ENCODE results near the gene ZEB1.

Gene ZEB1

GRCh38 chr10:31522820-31523219 is 203.8 kb downstream of the ZEB1 start:
- H4K91ac ChIP-seq (ENCODE audit: low read depth, low read length, poor library complexity): no peak overlapping the region
- no peaks in the 10 kb centered on the region for H3K79me1 ChIP-seq (ENCODE audit: low read depth, low read length)
- no peak for DNase-seq (ENCODE audit: low spot score)
- H2BK5ac ChIP-seq (ENCODE audit: low read length): no peak overlapping the region
- H2BK15ac ChIP-seq (ENCODE audit: low read length): no peak overlapping the region
- H3K4me2 ChIP-seq (ENCODE audit: insufficient read depth, low read length, poor library complexity, severe bottlenecking): no peak overlapping the region
- no CpG with 5 or more reads among the region's 4 CpGs for WGBS, 2 donors (ENCODE audit: extremely low coverage in 2 of 2, insufficient read length in 2 of 2, insufficient replicate concordance in 1 of 2)
- H3K4ac ChIP-seq (ENCODE audit: low read length): no peak overlapping the region
- no peak overlapping the region for H2BK120ac ChIP-seq (ENCODE audit: low read depth, low read length)
- no peak overlapping the region for H3K23ac ChIP-seq (ENCODE audit: low read depth, low read length, poor library complexity)
- no peak overlapping the region for H3K14ac ChIP-seq (ENCODE audit: low read length)
- H3K27ac ChIP-seq (replicated peaks; ENCODE audit: low read length): no peak overlapping the region
- peaks cover 23 to 78% of the 10 kb centered on the region in 2 donors for H3K36me3 ChIP-seq (replicated peaks in 1 of 2; ENCODE audit: control insufficient read depth in 2 of 2, insufficient read depth in 2 of 2, low read length in 2 of 2)
- H3K4me3 ChIP-seq (ENCODE audit: low read length in 2 of 2): no peak overlapping the region
- H2BK12ac ChIP-seq (ENCODE audit: low read length): no peak overlapping the region
- no peak overlapping the region for H3K18ac ChIP-seq (ENCODE audit: low read length)
- H2AFZ ChIP-seq (ENCODE audit: low read length): no peak overlapping the region
- no peak overlapping the region for H3K9ac ChIP-seq (ENCODE audit: low read depth, low read length, poor library complexity)
- H3K4me1 ChIP-seq (ENCODE audit: control insufficient read depth in 2 of 2, insufficient read depth in 1 of 2, low read depth in 1 of 2, low read length in 2 of 2): no peaks in the 10 kb centered on the region
- no peak overlapping the region for H2AK5ac ChIP-seq (ENCODE audit: low read depth, low read length)
- no peaks in the 10 kb centered on the region for H3K9me3 ChIP-seq (replicated peaks in 1 of 2; ENCODE audit: control insufficient read depth in 2 of 2, insufficient read depth in 1 of 2, low read depth in 1 of 2, low read length in 2 of 2)
- no peaks in the 10 kb centered on the region for H3K27me3 ChIP-seq (ENCODE audit: control insufficient read depth in 3 of 3, insufficient read depth in 3 of 3, low read depth in 1 of 3, low read length in 3 of 3)
- no peak overlapping the region for H4K8ac ChIP-seq (ENCODE audit: low read depth, low read length)

DNA sequence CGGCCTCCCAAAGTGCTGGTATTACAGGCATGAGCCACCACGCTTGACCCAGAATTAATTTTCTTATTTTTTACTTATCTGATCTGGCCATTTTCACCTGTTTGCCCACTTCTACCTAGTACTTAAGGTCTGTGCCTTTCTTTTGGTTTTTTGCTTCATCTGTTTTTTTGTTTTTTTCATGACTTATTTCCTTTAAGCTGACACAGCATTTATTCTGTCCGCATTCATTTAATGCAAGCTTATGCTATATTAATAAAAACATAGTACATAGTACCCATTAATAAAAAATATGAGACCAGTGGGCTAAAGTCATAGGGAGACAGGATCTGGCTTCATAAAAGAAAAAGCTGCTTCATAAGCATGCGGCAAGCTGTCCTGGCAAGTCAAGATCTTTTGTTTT is 205.4 kb downstream of the ZEB1 start:
- H4K91ac ChIP-seq (ENCODE audit: low read depth, low read length, poor library complexity): no peak overlapping the region
- H3K4me2 ChIP-seq (ENCODE audit: insufficient read depth, low read length, poor library complexity, severe bottlenecking): no peak overlapping the region
- H2AK5ac ChIP-seq (ENCODE audit: low read depth, low read length): no peak overlapping the region
- H3K23ac ChIP-seq (ENCODE audit: low read depth, low read length, poor library complexity): no peak overlapping the region
- no CpG with 5 or more reads among the region's 4 CpGs for WGBS, 2 donors (ENCODE audit: extremely low coverage in 2 of 2, insufficient read length in 2 of 2, insufficient replicate concordance in 1 of 2)
- H3K18ac ChIP-seq (ENCODE audit: low read length): no peak overlapping the region
- no peaks in the 10 kb centered on the region for H3K9me3 ChIP-seq (replicated peaks in 1 of 2; ENCODE audit: control insufficient read depth in 2 of 2, insufficient read depth in 1 of 2, low read depth in 1 of 2, low read length in 2 of 2)
- no peaks in the 10 kb centered on the region for H3K27me3 ChIP-seq (ENCODE audit: control insufficient read depth in 3 of 3, insufficient read depth in 3 of 3, low read depth in 1 of 3, low read length in 3 of 3)
- no peak overlapping the region for H4K8ac ChIP-seq (ENCODE audit: low read depth, low read length)
- no peak overlapping the region for H2BK15ac ChIP-seq (ENCODE audit: low read length)
- DNase-seq (ENCODE audit: low spot score): no peak
- H3K4ac ChIP-seq (ENCODE audit: low read length): no peak overlapping the region
- H2BK5ac ChIP-seq (ENCODE audit: low read length): no peak overlapping the region
- H3K4me1 ChIP-seq (ENCODE audit: control insufficient read depth in 2 of 2, insufficient read depth in 1 of 2, low read depth in 1 of 2, low read length in 2 of 2): no peaks in the 10 kb centered on the region
- no peak overlapping the region for H3K4me3 ChIP-seq (ENCODE audit: low read length in 2 of 2)
- H3K27ac ChIP-seq (replicated peaks; ENCODE audit: low read length): no peak overlapping the region
- peaks cover 23 to 83% of the 10 kb centered on the region in 2 donors for H3K36me3 ChIP-seq (replicated peaks in 1 of 2; ENCODE audit: control insufficient read depth in 2 of 2, insufficient read depth in 2 of 2, low read length in 2 of 2)
- no peaks in the 10 kb centered on the region for H3K79me1 ChIP-seq (ENCODE audit: low read depth, low read length)
- H3K14ac ChIP-seq (ENCODE audit: low read length): no peak overlapping the region
- H2BK12ac ChIP-seq (ENCODE audit: low read length): no peak overlapping the region
- H2AFZ ChIP-seq (ENCODE audit: low read length): no peak overlapping the region
- no peak overlapping the region for H3K9ac ChIP-seq (ENCODE audit: low read depth, low read length, poor library complexity)
- H2BK120ac ChIP-seq (ENCODE audit: low read depth, low read length): no peak overlapping the region

DNA sequence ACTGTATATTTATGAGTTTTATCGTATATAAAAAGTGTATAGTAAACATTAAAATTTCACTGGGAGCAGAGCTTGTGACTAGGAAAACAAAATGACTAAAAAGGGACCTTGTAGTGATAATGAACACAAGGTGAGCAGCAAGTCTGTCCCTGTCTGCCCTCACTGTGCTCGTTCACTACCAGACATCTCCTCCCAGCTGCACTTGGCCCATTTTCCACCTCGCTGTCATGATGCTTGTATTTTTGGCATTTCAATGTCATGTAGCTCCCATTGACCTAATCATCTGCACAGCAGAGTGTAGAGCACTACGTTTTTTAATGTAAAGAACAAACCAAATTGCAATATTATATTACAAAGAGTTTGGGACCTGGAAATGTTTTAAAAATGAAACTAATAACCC is 207.2 kb downstream of the ZEB1 start:
- Histone ChIP-seq H3K4me1 (ENCODE audit: control insufficient read depth in 2 of 2, insufficient read depth in 1 of 2, low read depth in 1 of 2, low read length in 2 of 2) (no peaks in the 10 kb centered on the region), H3K36me3 (replicated peaks in 1 of 2; ENCODE audit: control insufficient read depth in 2 of 2, insufficient read depth in 2 of 2, low read length in 2 of 2) (peaks cover 17 to 67% of the 10 kb centered on the region in 2 donors), H2BK5ac (ENCODE audit: low read length) (no peak overlapping the region), H4K91ac (ENCODE audit: low read depth, low read length, poor library complexity) (no peak overlapping the region), H2BK12ac (ENCODE audit: low read length) (no peak overlapping the region), H2BK15ac (ENCODE audit: low read length) (no peak overlapping the region), H2BK120ac (ENCODE audit: low read depth, low read length) (no peak overlapping the region), H3K27me3 (ENCODE audit: control insufficient read depth in 3 of 3, insufficient read depth in 3 of 3, low read depth in 1 of 3, low read length in 3 of 3) (no peaks in the 10 kb centered on the region), H2AK5ac (ENCODE audit: low read depth, low read length) (no peak overlapping the region), H3K23ac (ENCODE audit: low read depth, low read length, poor library complexity) (no peak overlapping the region), H3K9me3 (replicated peaks in 1 of 2; ENCODE audit: control insufficient read depth in 2 of 2, insufficient read depth in 1 of 2, low read depth in 1 of 2, low read length in 2 of 2) (no peaks in the 10 kb centered on the region), H3K4me2 (ENCODE audit: insufficient read depth, low read length, poor library complexity, severe bottlenecking) (no peak overlapping the region), H3K9ac (ENCODE audit: low read depth, low read length, poor library complexity) (no peak overlapping the region), H3K18ac (ENCODE audit: low read length) (no peak overlapping the region), H4K8ac (ENCODE audit: low read depth, low read length) (no peak overlapping the region), H3K79me1 (ENCODE audit: low read depth, low read length) (no peaks in the 10 kb centered on the region), H3K27ac (replicated peaks; ENCODE audit: low read length) (no peak overlapping the region), H3K14ac (ENCODE audit: low read length) (no peak overlapping the region), H3K4ac (ENCODE audit: low read length) (no peak overlapping the region), H3K4me3 (ENCODE audit: low read length in 2 of 2) (no peak overlapping the region), H2AFZ (ENCODE audit: low read length) (no peak overlapping the region)
- DNase-seq (ENCODE audit: low spot score): no peak
- WGBS, 2 donors (ENCODE audit: extremely low coverage in 2 of 2, insufficient read length in 2 of 2, insufficient replicate concordance in 1 of 2): no CpG with 5 or more reads among the region's 4 CpGs

- H4K8ac ChIP-seq (ENCODE audit: low read depth, low read length): no peak overlapping the region
- no peak for DNase-seq (ENCODE audit: low spot score)
- no peak overlapping the region for H2BK120ac ChIP-seq (ENCODE audit: low read depth, low read length)
- WGBS, 2 donors (ENCODE audit: extremely low coverage in 2 of 2, insufficient read length in 2 of 2, insufficient replicate concordance in 1 of 2): no CpG with 5 or more reads among the region's 11 CpGs
- H3K18ac ChIP-seq (ENCODE audit: low read length): no peak overlapping the region
- H3K9ac ChIP-seq (ENCODE audit: low read depth, low read length, poor library complexity): no peak overlapping the region
- no peak overlapping the region for H2AFZ ChIP-seq (ENCODE audit: low read length)
- H2BK12ac ChIP-seq (ENCODE audit: low read length): no peak overlapping the region
- H3K4me2 ChIP-seq (ENCODE audit: insufficient read depth, low read length, poor library complexity, severe bottlenecking): no peak overlapping the region
- no peaks in the 10 kb centered on the region for H3K4me1 ChIP-seq (ENCODE audit: control insufficient read depth in 2 of 2, insufficient read depth in 1 of 2, low read depth in 1 of 2, low read length in 2 of 2)
- no peak overlapping the region for H3K4ac ChIP-seq (ENCODE audit: low read length)
- no peaks in the 10 kb centered on the region for H3K79me1 ChIP-seq (ENCODE audit: low read depth, low read length)
- no peak overlapping the region for H2BK5ac ChIP-seq (ENCODE audit: low read length)
- no peak overlapping the region for H2AK5ac ChIP-seq (ENCODE audit: low read depth, low read length)
- H3K4me3 ChIP-seq (ENCODE audit: low read length in 2 of 2): no peak overlapping the region
- peaks cover 13 to 62% of the 10 kb centered on the region in 2 donors for H3K36me3 ChIP-seq (replicated peaks in 1 of 2; ENCODE audit: control insufficient read depth in 2 of 2, insufficient read depth in 2 of 2, low read length in 2 of 2)
- no peak overlapping the region for H2BK15ac ChIP-seq (ENCODE audit: low read length)
- H3K23ac ChIP-seq (ENCODE audit: low read depth, low read length, poor library complexity): no peak overlapping the region
- no peaks in the 10 kb centered on the region for H3K9me3 ChIP-seq (replicated peaks in 1 of 2; ENCODE audit: control insufficient read depth in 2 of 2, insufficient read depth in 1 of 2, low read depth in 1 of 2, low read length in 2 of 2)
- no peak overlapping the region for H4K91ac ChIP-seq (ENCODE audit: low read depth, low read length, poor library complexity)
- H3K27me3 ChIP-seq (ENCODE audit: control insufficient read depth in 3 of 3, insufficient read depth in 3 of 3, low read depth in 1 of 3, low read length in 3 of 3): no peaks in the 10 kb centered on the region
- H3K27ac ChIP-seq (replicated peaks; ENCODE audit: low read length): no peak overlapping the region
- no peak overlapping the region for H3K14ac ChIP-seq (ENCODE audit: low read length)
Observed at GRCh38 chr10:31526681-31527080, 207.7 kb downstream of the ZEB1 start.
